Measurements from ENCODE around the gene MAGI3.
"Not testable (repeated sequence)": the region's sequence is repeated elsewhere in the genome, so short reads cannot be mapped to it uniquely, and the experiment has no call there.

Gene MAGI3

DNA sequence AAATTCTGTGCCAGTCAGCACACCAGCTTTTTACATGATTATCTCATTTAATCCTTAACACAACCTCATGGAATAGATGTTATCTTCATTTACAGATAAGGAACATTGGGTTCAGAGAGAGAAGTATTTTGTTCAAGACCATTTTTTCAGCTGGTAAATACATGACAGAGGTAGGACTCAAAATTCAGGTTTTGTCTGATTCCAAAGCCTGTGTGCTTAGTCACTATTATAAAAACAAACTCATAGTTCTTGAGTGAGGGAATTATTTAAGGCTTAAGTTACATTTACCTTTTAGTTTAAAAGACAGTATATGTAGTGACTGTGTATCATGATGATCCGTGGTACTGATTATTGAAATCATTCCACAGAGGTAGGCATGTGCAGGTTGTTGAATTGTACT is 125.2 kb downstream of the MAGI3 start:
- DNase-seq (ENCODE audit: low read depth) = no peak

DNA sequence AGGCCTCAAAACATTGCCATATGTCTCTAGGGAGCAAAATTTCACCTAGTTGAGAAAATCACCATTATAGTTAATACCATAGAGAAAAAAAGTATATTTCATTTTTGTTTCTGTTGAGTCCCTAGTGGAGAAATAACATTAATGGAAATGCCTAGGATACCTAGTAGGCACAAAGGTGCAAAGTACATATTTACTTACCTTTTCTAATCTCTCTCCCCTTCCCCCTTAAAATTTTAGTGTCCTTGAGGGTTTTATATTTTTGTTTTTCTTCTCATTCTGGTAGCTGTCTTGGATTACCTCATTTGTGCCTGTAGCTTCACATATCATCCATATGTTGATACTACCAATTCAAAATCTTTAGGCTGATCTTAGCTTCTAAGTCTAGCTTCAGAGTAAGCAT is 127.0 kb downstream of the MAGI3 start:
- DNase-seq (ENCODE audit: low read depth) = no peak

GRCh38 chr1:113517983-113518382 is 127.7 kb downstream of the MAGI3 start:
- DNase-seq (ENCODE audit: low read depth) = no peak

GRCh38 chr1:113519556-113519955 is 129.2 kb downstream of the MAGI3 start:
- no peak for DNase-seq (ENCODE audit: low read depth)

DNA sequence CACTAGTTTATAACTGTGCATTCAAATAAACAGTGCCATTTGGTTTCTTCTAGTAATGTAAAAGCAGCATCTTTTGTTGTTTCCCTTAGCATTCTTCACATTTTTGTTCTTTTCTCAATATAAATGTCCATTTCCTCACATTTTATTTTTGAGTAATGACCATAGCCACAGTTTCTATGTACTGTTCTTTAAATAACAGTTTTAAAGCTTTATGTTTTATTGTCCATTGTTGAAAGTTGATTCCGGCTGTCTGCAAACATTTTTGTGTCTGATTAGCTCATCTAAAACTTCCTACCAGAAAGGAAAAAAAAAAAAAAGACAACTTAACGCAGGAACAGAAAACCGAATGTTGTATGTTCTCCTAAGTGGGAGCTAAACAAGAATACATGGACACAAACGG is 139.7 kb downstream of the MAGI3 start:
- no peak for DNase-seq (ENCODE audit: low read depth)

DNA sequence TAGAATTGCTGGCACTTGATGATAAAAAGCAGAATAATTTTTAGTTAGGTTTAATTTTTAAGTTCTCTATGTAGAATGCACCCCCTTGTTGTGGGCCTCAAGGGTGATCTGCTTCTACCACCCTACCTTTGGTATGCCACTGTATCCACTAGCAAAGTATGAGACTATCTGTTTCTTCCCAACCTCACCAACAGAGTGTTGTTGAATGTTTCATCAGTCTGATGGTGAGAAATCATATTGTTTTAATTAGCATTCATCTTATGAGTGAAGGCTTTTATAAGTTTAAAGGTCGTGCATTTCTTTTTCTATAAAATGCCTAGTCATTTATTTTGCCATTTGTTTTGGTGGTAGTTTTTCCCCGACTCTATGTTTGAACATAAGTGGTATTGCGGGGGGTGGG is 141.0 kb downstream of the MAGI3 start:
- DNase-seq (ENCODE audit: low read depth) = no peak

GRCh38 chr1:113533061-113533460 is 142.7 kb downstream of the MAGI3 start:
- no peak for DNase-seq (ENCODE audit: low read depth)

GRCh38 chr1:113534130-113534817 is 144.0 kb downstream of the MAGI3 start:
- no peak for DNase-seq (ENCODE audit: low read depth)

DNA sequence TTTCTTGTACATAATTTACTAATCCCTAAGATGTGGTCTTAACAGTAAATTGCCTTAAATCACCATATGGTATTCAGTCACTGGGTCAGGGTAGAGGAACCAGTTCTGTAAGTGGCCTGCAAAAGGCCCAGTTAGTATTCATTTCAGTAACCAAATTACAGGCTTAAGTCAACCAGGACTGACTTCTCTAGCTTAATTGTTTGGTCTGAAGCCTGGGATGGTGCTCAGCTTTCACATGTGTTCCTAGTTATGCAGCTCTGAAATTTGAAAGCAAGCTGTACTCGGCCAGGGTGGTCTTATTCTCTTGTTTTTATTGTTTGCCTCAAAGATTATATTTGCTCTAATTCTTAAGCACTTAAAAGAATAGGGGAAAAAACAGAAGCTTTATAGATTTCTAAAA is 144.6 kb downstream of the MAGI3 start:
- no peak for DNase-seq (ENCODE audit: low read depth)

DNA sequence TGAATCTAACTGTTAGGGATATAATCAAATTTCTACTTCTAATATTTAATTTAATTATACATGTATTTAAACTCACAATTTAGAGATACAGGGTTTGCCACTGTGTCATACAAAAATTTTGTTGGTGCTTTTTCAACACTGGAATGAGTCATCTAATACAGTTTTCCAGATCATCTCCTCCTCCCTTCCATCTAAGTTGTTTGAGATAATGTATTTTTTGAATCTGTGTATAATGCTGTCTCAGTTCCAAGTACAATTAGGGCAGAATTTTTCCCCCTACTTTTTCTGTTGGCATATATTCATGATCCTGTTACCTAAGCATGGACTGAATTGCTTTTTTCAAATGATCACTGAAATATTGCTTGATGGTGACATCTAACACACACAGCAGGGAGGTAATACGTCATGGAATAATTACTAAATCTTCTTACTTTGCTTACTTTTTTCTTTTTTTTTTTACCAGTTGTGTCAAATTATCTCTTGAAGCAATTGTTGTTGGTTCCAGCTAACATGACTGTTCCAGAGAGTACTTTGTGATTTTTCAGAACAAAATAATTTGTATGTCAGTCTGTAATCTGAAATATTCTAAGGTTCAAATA is 146.0 kb downstream of the MAGI3 start:
- DNase-seq (ENCODE audit: low read depth) = no peak

DNA sequence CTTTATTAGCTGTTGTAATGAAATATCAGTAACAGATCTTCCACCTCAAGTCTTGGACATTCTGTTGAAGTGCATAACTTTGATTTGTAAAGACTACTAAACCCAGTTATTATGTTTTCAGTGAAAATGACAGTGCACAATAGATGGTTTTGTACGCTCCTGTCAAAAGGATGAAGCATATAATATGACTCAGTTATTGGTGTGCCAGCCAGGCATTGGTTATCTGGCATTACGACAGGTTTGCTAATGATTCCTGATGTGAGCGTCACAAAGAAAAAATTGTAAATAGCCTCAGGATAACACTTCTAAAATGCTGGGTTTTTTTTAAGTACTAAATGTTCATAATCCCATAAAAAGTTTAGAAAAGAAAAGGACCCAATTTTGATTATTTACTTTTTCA is 147.9 kb downstream of the MAGI3 start:
- DNase-seq (ENCODE audit: low read depth) = no peak

- DNase-seq (ENCODE audit: low read depth) = no peak
Observed at GRCh38 chr1:113540335-113540734, 150.0 kb downstream of the MAGI3 start.

- no peak for DNase-seq (ENCODE audit: low read depth)
Observed at GRCh38 chr1:113541106-113541505, 150.8 kb downstream of the MAGI3 start.

- no peak for DNase-seq (ENCODE audit: low read depth)
Observed at GRCh38 chr1:113542221-113542701, 151.9 kb downstream of the MAGI3 start.

- DNase-seq (ENCODE audit: low read depth) = no peak
Observed at GRCh38 chr1:113543110-113543509, 152.8 kb downstream of the MAGI3 start.

GRCh38 chr1:113545210-113545609 is 154.9 kb downstream of the MAGI3 start:
- DNase-seq (ENCODE audit: low read depth) = no peak

DNA sequence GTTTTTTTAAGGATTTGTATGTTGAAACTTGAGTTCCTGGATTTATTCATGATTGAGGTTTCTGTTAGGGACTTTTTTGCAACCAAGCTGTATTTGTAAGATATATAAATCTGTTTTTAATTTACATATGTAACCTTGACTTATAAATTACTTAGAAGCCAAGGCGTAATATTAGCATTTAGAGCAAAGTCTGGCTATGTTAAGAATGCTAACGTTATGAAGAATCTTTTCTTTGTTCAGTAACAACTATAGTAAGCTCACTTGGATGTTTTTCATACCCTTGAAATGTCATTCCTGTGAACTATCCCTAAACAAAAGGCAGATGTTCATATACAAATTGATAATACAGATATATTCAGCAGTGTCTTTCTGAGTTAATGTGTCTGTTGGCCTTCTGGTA is 155.3 kb downstream of the MAGI3 start:
- DNase-seq (ENCODE audit: low read depth) = no peak

DNA sequence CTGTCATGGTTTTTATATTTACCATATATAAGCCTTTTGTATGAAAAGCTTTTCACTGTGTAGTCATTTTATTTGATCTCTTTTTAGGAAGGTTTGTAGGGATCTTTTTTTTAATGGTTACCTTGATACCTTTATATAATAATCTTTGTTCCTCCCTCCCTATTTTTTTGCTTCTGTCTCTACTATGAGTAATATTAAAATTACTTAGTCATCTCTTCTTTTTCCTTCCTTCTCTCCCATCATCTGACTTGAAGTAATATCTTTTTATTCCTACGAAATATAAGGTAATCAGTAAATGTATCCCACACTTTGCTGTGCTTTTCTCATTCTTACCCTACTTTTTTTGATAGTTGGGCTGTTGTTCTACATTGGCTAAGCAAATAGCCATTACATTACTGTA is 161.4 kb downstream of the MAGI3 start:
- DNase-seq (ENCODE audit: low read depth) = no peak

DNA sequence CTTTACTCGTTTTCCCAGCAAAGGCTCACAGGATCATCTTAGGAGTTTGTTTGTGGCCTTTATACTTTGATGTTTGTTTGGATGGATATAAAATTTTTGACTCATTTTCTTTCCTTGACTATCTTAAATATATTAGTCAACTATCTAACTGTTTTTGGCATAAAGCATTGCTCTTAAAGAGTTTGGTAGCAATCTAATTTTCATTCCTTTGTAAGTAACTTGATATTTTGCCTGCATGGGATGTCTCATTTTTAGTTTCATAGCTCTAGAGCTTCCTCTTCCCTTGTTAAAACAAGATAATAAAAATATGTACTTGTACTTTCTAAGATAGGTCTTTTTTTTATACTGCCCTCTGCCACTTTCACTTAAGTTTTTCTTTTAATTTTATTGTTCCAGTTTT is 161.9 kb downstream of the MAGI3 start:
- DNase-seq (ENCODE audit: low read depth) = no peak

GRCh38 chr1:113557187-113557586 is 166.9 kb downstream of the MAGI3 start:
- DNase-seq (ENCODE audit: low read depth) = no peak

DNA sequence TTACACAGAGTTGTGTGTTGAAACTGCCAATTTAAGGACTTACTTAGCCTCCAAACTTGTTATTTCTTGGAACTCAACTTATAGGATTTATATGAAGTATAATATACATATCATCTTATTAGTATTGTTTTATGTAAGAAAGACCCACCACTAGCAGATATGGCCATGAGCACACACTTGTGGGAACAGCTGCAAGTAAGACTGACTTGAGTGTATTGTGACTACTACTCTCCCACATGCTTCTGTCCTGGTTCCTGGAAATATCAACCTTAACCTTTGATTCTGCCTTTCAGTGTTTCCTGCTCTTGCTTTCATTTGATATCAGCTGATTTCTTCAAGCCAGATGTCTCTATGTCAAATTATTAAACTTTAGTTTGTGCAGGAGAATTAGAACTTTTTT is 175.3 kb downstream of the MAGI3 start:
- no peak for DNase-seq (ENCODE audit: low read depth)

DNA sequence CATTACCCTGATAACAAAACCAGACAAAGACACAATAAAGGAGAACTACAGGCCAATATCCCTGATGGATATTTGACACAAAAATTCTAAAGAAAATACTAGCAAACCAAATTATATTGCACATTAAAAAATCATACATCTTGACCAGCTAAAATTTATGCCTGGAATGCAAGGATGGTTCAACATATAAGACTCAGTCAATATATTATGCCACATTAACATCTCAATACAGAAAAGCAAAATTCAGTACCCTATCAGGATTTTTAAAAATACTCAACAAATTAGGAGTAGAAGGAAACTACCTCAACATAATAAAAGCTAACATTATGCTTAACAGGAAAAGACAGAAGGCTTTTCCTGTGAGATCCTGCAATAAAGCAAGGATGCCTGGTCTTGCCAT is 177.1 kb downstream of the MAGI3 start:
- no peak for DNase-seq (ENCODE audit: low read depth)

DNA sequence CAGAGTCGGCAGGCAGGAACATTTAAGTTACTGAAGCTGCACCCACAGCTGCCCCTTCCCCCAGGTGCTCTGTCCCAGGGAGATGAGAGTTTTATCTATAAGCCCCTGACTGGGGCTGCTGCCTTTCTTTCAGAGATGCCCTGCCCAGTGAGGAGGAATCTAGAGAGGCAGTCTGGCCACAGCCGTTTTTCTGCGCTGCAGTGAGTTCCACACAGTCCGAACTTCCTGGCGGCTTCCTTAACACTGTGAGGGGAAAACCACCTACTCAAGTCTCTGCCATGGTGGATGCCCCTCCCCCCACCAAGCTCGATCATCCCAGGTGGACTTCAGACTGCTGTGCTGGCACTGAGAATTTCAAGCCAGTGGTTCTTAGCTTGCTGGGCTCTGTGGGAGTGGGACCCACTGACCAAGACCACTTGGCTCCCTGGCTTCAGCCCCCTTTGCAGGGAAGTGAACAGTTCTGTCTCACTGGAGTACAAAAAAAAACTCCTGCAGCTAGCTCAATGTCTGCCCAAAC is 185.5 kb downstream of the MAGI3 start:
- not testable (repeated sequence) for DNase-seq (ENCODE audit: low read depth)

- DNase-seq (ENCODE audit: low read depth) = no peak
Observed at GRCh38 chr1:113576271-113576670, 186.0 kb downstream of the MAGI3 start.
